K562 (cell line): Measurements from ENCODE around the gene EXOC4. TPM values are rescaled to one million over a fixed set of nuclear protein-coding genes. Genes with fewer than 3 reads are reported as not detected.

Source experiments
- ATAC-seq: fragments of 200-7000 bp; cut with Tn5 transposase; 3 replicates; pipeline ENCODE4 v1.9.1; 2020; ENCODE audit warnings: moderate library complexity
- BruUV-seq: library from RNA; stranded (reverse); fragments of 400-500 nt; replicated peaks from 2 replicates; lab custom pipeline; 2021; lab: Mats Ljungman, UMichigan
- CTCF ChIA-PET: fragments of 300-600 bp; formaldehyde crosslinking; extraction: SDS; loops from one replicate; lab custom pipeline; 2021; ENCODE audit warnings: low intra/inter-chr PET ratio; lab: Yijun Ruan, JAX
- POLR2A ChIA-PET: fragments of 300-600, 350-650 bp; sonication (Branson Sonifier 250); formaldehyde crosslinking; extraction: SDS; loops from one replicate; lab custom pipeline; 2021; ENCODE audit warnings: antibody characterized with exemption, inconsistent platforms; lab: Yijun Ruan, JAX
- DNase-seq, 4 experiments: peaks; one replicate each; pipeline versions ENCODE4 v3.0.0 to v3.0.0-alpha.2; 2011 to 2018; ENCODE audit warnings: low spot score in 3 of 4, mixed read lengths in 3 of 4; ENCODE audit errors: extremely low read depth in 1 of 4
- FAIRE-seq: peaks from 2 replicates; lab custom pipeline; 2011; peaks lifted over from hg19 to GRCh38; lab: Jason Lieb, UNC
- H2AFZ ChIP-seq: 2 replicates; pipeline ENCODE4 v1.6.0; 2011; ENCODE audit warnings: low read depth, low read length, control low read depth, inconsistent platforms
- H3K27ac ChIP-seq: fragments of 200-600 bp; 3 replicates; pipeline ENCODE4 v1.8.0; 2011; ENCODE audit warnings: low read depth, mild to moderate bottlenecking, control low read depth, inconsistent platforms, low read length, moderate library complexity, mixed read lengths; ENCODE audit errors: extremely low read depth
- H3K27me3 ChIP-seq, 2 experiments: fragments of 300-600 bp in 1 of 2; 2 replicates in 1 of 2; 3 replicates in 1 of 2; pipeline versions ENCODE4 v1.6.0 to v1.8.0; 2011; ENCODE audit warnings: inconsistent platforms in 2 of 2, low read length in 2 of 2, mild to moderate bottlenecking in 1 of 2, mixed read lengths in 1 of 2, moderate library complexity in 1 of 2; ENCODE audit not compliant: control insufficient read depth in 2 of 2, insufficient read depth in 2 of 2
- H3K36me3 ChIP-seq: fragments of 300-600 bp; 3 replicates; pipeline ENCODE4 v1.8.0; 2011; ENCODE audit warnings: mild to moderate bottlenecking, low read length, inconsistent platforms; ENCODE audit not compliant: control insufficient read depth, insufficient read depth
- H3K4me1 ChIP-seq, 2 experiments: fragments of 200-600 bp in 1 of 2; replicated peaks in 1 of 2; 2 replicates in 1 of 2; 3 replicates in 1 of 2; pipeline versions ENCODE4 v1.5.1 to v1.8.0; 2011; ENCODE audit warnings: inconsistent platforms in 2 of 2, low read length in 2 of 2, mild to moderate bottlenecking in 1 of 2, mixed read lengths in 1 of 2, moderate library complexity in 1 of 2; ENCODE audit not compliant: control insufficient read depth in 2 of 2, insufficient read depth in 2 of 2
- H3K4me2 ChIP-seq: 2 replicates; pipeline ENCODE4 v1.6.1; 2011; ENCODE audit warnings: low read length, control low read depth, inconsistent platforms, mixed read lengths; ENCODE audit not compliant: insufficient read depth
- H3K4me3 ChIP-seq: fragments of 200-600 bp; sonication (generic), shearing (Covaris generic); 2 replicates; pipeline ENCODE4 v1.5.1; 2016; ENCODE audit warnings: control low read depth, inconsistent platforms
- H3K79me2 ChIP-seq: fragments of 200-600 bp; 3 replicates; pipeline ENCODE4 v1.8.0; 2011; ENCODE audit warnings: low read length, inconsistent platforms; ENCODE audit not compliant: control insufficient read depth, insufficient read depth
- H3K9ac ChIP-seq, 2 experiments: 2 replicates each; pipeline versions ENCODE4 v1.6.0 to v1.6.1; 2011; ENCODE audit warnings: low read depth in 2 of 2, low read length in 2 of 2, control low read depth in 1 of 2, inconsistent platforms in 1 of 2, mild to moderate bottlenecking in 1 of 2, mixed read lengths in 1 of 2; ENCODE audit not compliant: insufficient read depth in 1 of 2
- H3K9me1 ChIP-seq: one replicate; pipeline ENCODE4 v1.6.0; 2011; ENCODE audit warnings: inconsistent platforms, mild to moderate bottlenecking, low read length, moderate library complexity; ENCODE audit not compliant: control insufficient read depth, insufficient read depth
- H3K9me3 ChIP-seq: replicated peaks from 2 replicates; pipeline ENCODE4 v1.5.1; 2011; ENCODE audit warnings: low read depth, low read length, inconsistent platforms; ENCODE audit not compliant: control insufficient read depth, insufficient read depth
- H4K20me1 ChIP-seq: replicated peaks from 2 replicates; pipeline ENCODE4 v1.6.1; 2011; ENCODE audit warnings: low read length, inconsistent platforms, mixed read lengths; ENCODE audit not compliant: control insufficient read depth, insufficient read depth
- BCL6 ChIP-seq: fragments of 250-450 bp; sonication (Bioruptor Pico); IDR thresholded peaks from 2 replicates; pipeline ENCODE4 v1.4.0; 2020
- HMG20B ChIP-seq: fragments of 250-450 bp; sonication (Bioruptor Pico); IDR thresholded peaks from 2 replicates; pipeline ENCODE4 v1.5.0; 2021; ENCODE audit warnings: mild to moderate bottlenecking
- MYNN ChIP-seq, 2 experiments: sonication (generic); formaldehyde crosslinking in 1 of 2; IDR thresholded peaks; 2 replicates each; pipeline versions ENCODE4 v1.5.0 to v1.6.1; 2016 to 2020; ENCODE audit warnings: antibody characterized with exemption in 1 of 2, missing genetic modification reagents in 1 of 2
- NEUROD1 ChIP-seq: fragments of 150-350 bp; IDR thresholded peaks from 2 replicates; pipeline ENCODE4 v1.6.1; 2014; ENCODE audit warnings: borderline replicate concordance, low read length, low read depth; ENCODE audit not compliant: partially characterized antibody
- PREB ChIP-seq: sonication (generic); formaldehyde crosslinking; IDR thresholded peaks from 2 replicates; pipeline ENCODE4 v1.8.1; 2023; ENCODE audit warnings: mild to moderate bottlenecking, missing genetic modification reagents
- SAP30 ChIP-seq: fragments of 200-600 bp; sonication (generic); IDR thresholded peaks from 2 replicates; pipeline ENCODE4 v1.6.1; 2012; ENCODE audit warnings: borderline replicate concordance, low read depth, mild to moderate bottlenecking, moderate library complexity, low read length, control low read depth, inconsistent platforms; ENCODE audit not compliant: insufficient read depth, poor library complexity, severe bottlenecking
- TAL1 ChIP-seq: fragments of 450-650 bp; IDR thresholded peaks from 2 replicates; pipeline ENCODE4 v1.6.1; 2016; ENCODE audit warnings: mild to moderate bottlenecking
- TOE1 ChIP-seq, 2 experiments: fragments of 450-650 bp in 1 of 2; sonication (generic) in 1 of 2; formaldehyde crosslinking in 1 of 2; IDR thresholded peaks; 2 replicates each; pipeline versions ENCODE4 v1.7.1 to v1.8.0; 2016 to 2022; ENCODE audit warnings: borderline replicate concordance in 2 of 2, mild to moderate bottlenecking in 2 of 2, antibody characterized with exemption in 1 of 2, inconsistent platforms in 1 of 2, low read depth in 1 of 2, missing genetic modification reagents in 1 of 2, moderate library complexity in 1 of 2
- ZNF592 ChIP-seq: fragments of 450-650 bp; IDR thresholded peaks from 2 replicates; pipeline ENCODE4 v1.6.1; 2017; ENCODE audit warnings: antibody characterized with exemption, mild to moderate bottlenecking
- ZNF696 ChIP-seq: fragments of 250-450 bp; sonication (Bioruptor Pico); conservative IDR thresholded peaks from 2 replicates; pipeline ENCODE4 v1.4.0; 2020; ENCODE audit warnings: mild to moderate bottlenecking, moderate library complexity
- WGBS: fragments of 100-300 bp; shearing (Covaris generic); methylation state at CpG from one replicate; pipeline ENCODE4 v1.1.6; 2016; ENCODE audit warnings: low coverage, mixed read lengths; ENCODE audit not compliant: insufficient coverage; ENCODE audit errors: missing lambda C conversion rate; 5-methylcytosine and 5-hydroxymethylcytosine counted together
- in situ Hi-C: fragments of 300-500 bp; cut with MboI; formaldehyde crosslinking; loops from 4 replicates; pipeline ENCODE4 v1.15.0; 2018; ENCODE audit warnings: inconsistent platforms, mixed read lengths
- intact Hi-C: fragments of 100-400 bp; cut with micrococcal nuclease; formaldehyde crosslinking; loops from 2 replicates; pipeline ENCODE4 v1.14.2; 2022
- polyA plus RNA-seq, 8 experiments: library from polyadenylated mRNA; depleted of rRNA in 4 of 8; stranded (reverse) in 5 of 8; unstranded in 3 of 8; fragments of >200 nt; fragmentation: Nextera tagmentation in 2 of 8; fragmentation: Illumina TruSeq in 1 of 8; extraction: Ambion mirVana in 2 of 8; extraction: Trizol in 1 of 8; gene quantifications; 2 replicates each; pipeline versions ENCODE4 v1.2.1 to v1.2.3, GENCODE V29; 2011 to 2014; ENCODE audit warnings: inconsistent platforms in 1 of 8, missing spikeins in 1 of 8
- total RNA-seq, 7 experiments: library from RNA; depleted of rRNA in 6 of 7; stranded (reverse); fragments of >200 nt in 6 of 7; fragmentation: Illumina TruSeq in 2 of 7; extraction: Trizol in 2 of 7; gene quantifications; 2 replicates each; pipeline versions ENCODE4 v1.2.1 to v1.2.3, GENCODE V29; 2011 to 2021; ENCODE audit warnings: low replicate concordance in 1 of 7
- TF ChIP-seq, protein P1 (sequence below): fragments of 250-450 bp; sonication (Bioruptor Pico); IDR thresholded peaks from 2 replicates; pipeline ENCODE4 v1.8.0; 2021; ENCODE audit warnings: moderate library complexity, mild to moderate bottlenecking, inconsistent platforms
- TF ChIP-seq, protein P2 (sequence below), 2 experiments: fragments of 250-450 bp in 1 of 2; fragments of 450-650 bp in 1 of 2; sonication (Bioruptor Pico) in 1 of 2; IDR thresholded peaks; 2 replicates each; pipeline versions ENCODE4 v1.6.1 to v1.8.0; 2016 to 2021; ENCODE audit warnings: mild to moderate bottlenecking in 2 of 2, moderate library complexity in 2 of 2, missing compliant biosample characterization in 1 of 2, missing genetic modification characterization in 1 of 2

The EXOC4 gene
- total and polyA plus RNA-seq, 9 of the 15 experiments (the other 6 are each of a cell fraction or from before 2014, with no cell fraction given) = 18.5 to 73.1 (median 46.6) TPM

GRCh38 chr7:133502972-133503371, 250.1 kb downstream of the EXOC4 start:
- ChIA-PET CTCF (no interaction called here), POLR2A (no interaction called here)
- BruUV-seq = no TSS peak
- ATAC-seq (no peak), FAIRE-seq (no peak), DNase-seq (no peak)
- H4K20me1 ChIP-seq = no peaks in the 10 kb centered on the region
- H3K27ac ChIP-seq = no peak overlapping the region
- intact Hi-C loops (no loop called here), in situ Hi-C loops (no loop called here)
- H3K4me1 ChIP-seq = no peaks in the 10 kb centered on the region
- no peak overlapping the region for H3K9ac ChIP-seq
- no peaks in the 10 kb centered on the region for H3K36me3 ChIP-seq
- no peak overlapping the region for H3K4me3 ChIP-seq
- WGBS = 50% methylated on average over 1 of the region's 1 CpG
- no peak for TF ChIP-seq HMG20B (CRISPR knock-in tag)
- TF ChIP-seq, protein P1, sequence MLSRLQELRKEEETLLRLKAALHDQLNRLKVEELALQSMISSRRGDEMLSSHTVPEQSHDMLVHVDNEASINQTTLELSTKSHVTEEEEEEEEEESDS (CRISPR knock-in tag) = no peak
- TF ChIP-seq TOE1 (IDR thresholded peaks at IDR 0.05; ENCODE audit: borderline replicate concordance) = no peak
- TF ChIP-seq TOE1 (CRISPR knock-in tag; IDR thresholded peaks at IDR 0.05; ENCODE audit: borderline replicate concordance, low read depth) = no peak
- no peak for TF ChIP-seq NEUROD1
- no peak for TF ChIP-seq ZNF592
- no peak for TF ChIP-seq BCL6 (CRISPR knock-in tag)
- TF ChIP-seq, protein P2, sequence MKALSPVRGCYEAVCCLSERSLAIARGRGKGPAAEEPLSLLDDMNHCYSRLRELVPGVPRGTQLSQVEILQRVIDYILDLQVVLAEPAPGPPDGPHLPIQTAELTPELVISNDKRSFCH (CRISPR knock-in tag; IDR thresholded peaks at IDR 0.05) = no peak
- TF ChIP-seq, protein P2 (tag; IDR thresholded peaks at IDR 0.05) = no peak
- no peak for TF ChIP-seq MYNN (IDR thresholded peaks at IDR 0.05)
- no peak for TF ChIP-seq MYNN (CRISPR knock-in tag; IDR thresholded peaks at IDR 0.05)
- no peak for TF ChIP-seq SAP30
- TF ChIP-seq ZNF696 (CRISPR knock-in tag) = no peak
- TF ChIP-seq PREB (CRISPR knock-in tag) = no peak
- TF ChIP-seq TAL1 = no peak
- H3K27me3 ChIP-seq = no peaks in the 10 kb centered on the region
- H3K79me2 ChIP-seq = no peaks in the 10 kb centered on the region
- no peaks in the 10 kb centered on the region for H3K9me3 ChIP-seq
- no peak overlapping the region for H2AFZ ChIP-seq
- H3K9me1 ChIP-seq = no peaks in the 10 kb centered on the region
- H3K4me2 ChIP-seq = no peak overlapping the region
